ENCODE measurements around the gene SLC35B3. TPM values are rescaled to one million over a fixed set of nuclear protein-coding genes. Genes with fewer than 3 reads are reported as not detected.

The SLC35B3 gene
- total RNA-seq, 4 donors from 2014 or later: 2.4 to 34.7 (median 19.6) TPM

GRCh38 chr6:8476656-8477055 lies 41.3 kb upstream of the SLC35B3 start:
- 46 to 50% methylated on average over 1 of the region's 1 CpG for WGBS, 2 donors (ENCODE audit: low coverage in 1 of 2)
- no peak overlapping the region for H3K27ac ChIP-seq
- H3K4me3 ChIP-seq: no peak overlapping the region
- TF ChIP-seq POLR2A (IDR thresholded peaks at IDR 0.05) (no peak), CTCF (IDR thresholded peaks at IDR 0.05) (no peak), POLR2AphosphoS5 (IDR thresholded peaks at IDR 0.05) (no peak), EP300 (IDR thresholded peaks at IDR 0.05; ENCODE audit: low read depth) (no peak)
- no peaks in the 10 kb centered on the region for H3K36me3 ChIP-seq
- no peak for DNase-seq
- H3K4me1 ChIP-seq: no peaks in the 10 kb centered on the region
- intact Hi-C loops (cut with DNase I; ENCODE audit: low total_unique reads): no loop called here
- H3K9me3 ChIP-seq: no peaks in the 10 kb centered on the region
- in situ Hi-C loops (cut with MboI; ENCODE audit: low pct_ligation_motif_present in 1 of 4, low pct_unique_long_range_greater_than_20kb in 1 of 4, low sequenced_read_pairs in 3 of 4): no loop called here
- H3K27me3 ChIP-seq: no peaks in the 10 kb centered on the region

GRCh38 chr6:8468552-8469356 lies 33.4 kb upstream of the SLC35B3 start:
- Histone ChIP-seq H3K36me3 (no peaks in the 10 kb centered on the region), H3K4me3 (no peak overlapping the region), H3K9me3 (no peaks in the 10 kb centered on the region), H3K27me3 (no peaks in the 10 kb centered on the region), H3K27ac (no peak overlapping the region), H3K4me1 (no peaks in the 10 kb centered on the region)
- in situ Hi-C loops (cut with MboI; ENCODE audit: low pct_ligation_motif_present in 1 of 4, low pct_unique_long_range_greater_than_20kb in 1 of 4, low sequenced_read_pairs in 3 of 4): no loop called here
- 36 to 70% methylated on average over 6 of the region's 6 CpGs for WGBS, 2 donors (ENCODE audit: low coverage in 1 of 2)
- no peak for DNase-seq
- intact Hi-C loops (cut with DNase I; ENCODE audit: low total_unique reads): no loop called here
- TF ChIP-seq CTCF (IDR thresholded peaks at IDR 0.05): no peak

- in situ Hi-C loops (cut with MboI; ENCODE audit: low pct_ligation_motif_present in 1 of 4, low pct_unique_long_range_greater_than_20kb in 1 of 4, low sequenced_read_pairs in 3 of 4) (no loop called here), intact Hi-C loops (cut with DNase I; ENCODE audit: low total_unique reads) (no loop called here)
- Histone ChIP-seq H3K4me3 (no peak overlapping the region), H3K4me1 (no peaks in the 10 kb centered on the region), H3K27me3 (no peaks in the 10 kb centered on the region), H3K36me3 (no peaks in the 10 kb centered on the region), H3K9me3 (no peaks in the 10 kb centered on the region), H3K27ac (no peak overlapping the region)
- 15 to 33% methylated on average over 1 of the region's 1 CpG for WGBS, 2 donors (ENCODE audit: low coverage in 1 of 2)
- TF ChIP-seq POLR2AphosphoS5 (IDR thresholded peaks at IDR 0.05) (no peak), EP300 (IDR thresholded peaks at IDR 0.05; ENCODE audit: low read depth) (no peak), CTCF (IDR thresholded peaks at IDR 0.05) (no peak), POLR2A (IDR thresholded peaks at IDR 0.05) (no peak)
- no peak for DNase-seq
Observed at GRCh38 chr6:8462694-8463093, 27.3 kb upstream of the SLC35B3 start.

DNA sequence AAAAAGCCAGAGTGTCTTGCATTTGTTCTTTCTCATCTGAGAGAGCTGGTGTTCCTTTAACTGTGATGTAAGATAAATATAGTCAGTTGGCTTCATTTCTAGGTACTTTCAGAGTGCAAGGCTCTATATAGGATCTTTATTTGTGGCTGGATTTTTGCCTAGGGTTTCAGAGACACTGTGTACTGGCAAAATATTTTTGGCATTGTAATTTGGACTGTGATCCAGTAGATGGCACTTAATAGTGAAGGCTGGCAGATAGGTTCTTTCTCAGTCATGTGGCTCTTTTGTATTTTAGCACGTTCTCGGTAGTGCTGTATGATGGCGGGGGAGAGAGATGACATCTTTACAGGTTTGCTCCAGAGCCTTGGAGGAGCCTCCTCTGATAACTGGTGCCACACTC lies 26.8 kb upstream of the SLC35B3 start:
- Histone ChIP-seq H3K36me3 (no peaks in the 10 kb centered on the region), H3K9me3 (no peaks in the 10 kb centered on the region), H3K27ac (no peak overlapping the region), H3K4me3 (no peak overlapping the region), H3K4me1 (no peaks in the 10 kb centered on the region), H3K27me3 (no peaks in the 10 kb centered on the region)
- intact Hi-C loops (cut with DNase I; ENCODE audit: low total_unique reads) (no loop called here), in situ Hi-C loops (cut with MboI; ENCODE audit: low pct_ligation_motif_present in 1 of 4, low pct_unique_long_range_greater_than_20kb in 1 of 4, low sequenced_read_pairs in 3 of 4) (no loop called here)
- WGBS, 2 donors (ENCODE audit: low coverage in 1 of 2): 91 to 100% methylated on average over 1 to 3 of the region's 3 CpGs
- no peak for DNase-seq
- no peak for TF ChIP-seq CTCF (IDR thresholded peaks at IDR 0.05)
- no peak for TF ChIP-seq POLR2AphosphoS5 (IDR thresholded peaks at IDR 0.05)

All from transverse colon (tissue), 4 donors.